Fibroblast of lung (primary cell): ENCODE measurements around the gene TUBA4A.
"Not testable (repeated sequence)": the region's sequence is repeated elsewhere in the genome, so short reads cannot be mapped to it uniquely, and the experiment has no call there.

ENCODE experiments used
- EZH2 ChIP-seq: IDR thresholded peaks from 2 replicates; pipeline ENCODE4 v1.5.1; 2012; ENCODE audit warnings: low read length, control low read depth, mild to moderate bottlenecking; ENCODE audit errors: missing control alignments
- TF ChIP-seq, protein P1 (sequence below), 2 donors: IDR thresholded peaks in 1 of 2; conservative IDR thresholded peaks in 1 of 2; 1 replicate in 1 of 2; 2 replicates in 1 of 2; pipeline ENCODE4 v1.5.1; 2011 to 2012; ENCODE audit warnings: low read length in 2 of 2, control low read depth in 1 of 2, inconsistent platforms in 1 of 2, low read depth in 1 of 2, mild to moderate bottlenecking in 1 of 2

- not testable (repeated sequence) for TF ChIP-seq EZH2
- TF ChIP-seq, protein P1, sequence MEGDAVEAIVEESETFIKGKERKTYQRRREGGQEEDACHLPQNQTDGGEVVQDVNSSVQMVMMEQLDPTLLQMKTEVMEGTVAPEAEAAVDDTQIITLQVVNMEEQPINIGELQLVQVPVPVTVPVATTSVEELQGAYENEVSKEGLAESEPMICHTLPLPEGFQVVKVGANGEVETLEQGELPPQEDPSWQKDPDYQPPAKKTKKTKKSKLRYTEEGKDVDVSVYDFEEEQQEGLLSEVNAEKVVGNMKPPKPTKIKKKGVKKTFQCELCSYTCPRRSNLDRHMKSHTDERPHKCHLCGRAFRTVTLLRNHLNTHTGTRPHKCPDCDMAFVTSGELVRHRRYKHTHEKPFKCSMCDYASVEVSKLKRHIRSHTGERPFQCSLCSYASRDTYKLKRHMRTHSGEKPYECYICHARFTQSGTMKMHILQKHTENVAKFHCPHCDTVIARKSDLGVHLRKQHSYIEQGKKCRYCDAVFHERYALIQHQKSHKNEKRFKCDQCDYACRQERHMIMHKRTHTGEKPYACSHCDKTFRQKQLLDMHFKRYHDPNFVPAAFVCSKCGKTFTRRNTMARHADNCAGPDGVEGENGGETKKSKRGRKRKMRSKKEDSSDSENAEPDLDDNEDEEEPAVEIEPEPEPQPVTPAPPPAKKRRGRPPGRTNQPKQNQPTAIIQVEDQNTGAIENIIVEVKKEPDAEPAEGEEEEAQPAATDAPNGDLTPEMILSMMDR (conservative IDR thresholded peaks at IDR 0.05 in 1 of 2, IDR thresholded peaks at IDR 0.05 in 1 of 2; ENCODE audit: low read depth in 1 of 2, low read length in 2 of 2): not testable (repeated sequence)
Observed at GRCh38 chr2:219287116-219287440, 33.4 kb upstream of the TUBA4A start.
